ENCODE measurements around the gene AHCYL2. TPM values are rescaled to one million over a fixed set of nuclear protein-coding genes. Genes with fewer than 3 reads are reported as not detected.

Gene AHCYL2
- total and polyA plus RNA-seq, 2 of the 8 experiments (the other 6 are each of a cell fraction or from before 2014, with no cell fraction given), result 20.7 to 25.4 TPM

GRCh38 chr7:129422727-129423126, 197.9 kb downstream of the AHCYL2 start (continued):
- TF ChIP-seq POLR2A (IDR thresholded peaks at IDR 0.05; ENCODE audit: control extremely low read depth in 1 of 2, low read depth in 2 of 2, low read length in 2 of 2), result no peak
